ENCODE data around the gene WT1. TPM values are rescaled to one million over a fixed set of nuclear protein-coding genes. Genes with fewer than 3 reads are reported as not detected.

Gene WT1
- total and polyA plus RNA-seq, 4 experiments from 2014 or later: not detected

DNA sequence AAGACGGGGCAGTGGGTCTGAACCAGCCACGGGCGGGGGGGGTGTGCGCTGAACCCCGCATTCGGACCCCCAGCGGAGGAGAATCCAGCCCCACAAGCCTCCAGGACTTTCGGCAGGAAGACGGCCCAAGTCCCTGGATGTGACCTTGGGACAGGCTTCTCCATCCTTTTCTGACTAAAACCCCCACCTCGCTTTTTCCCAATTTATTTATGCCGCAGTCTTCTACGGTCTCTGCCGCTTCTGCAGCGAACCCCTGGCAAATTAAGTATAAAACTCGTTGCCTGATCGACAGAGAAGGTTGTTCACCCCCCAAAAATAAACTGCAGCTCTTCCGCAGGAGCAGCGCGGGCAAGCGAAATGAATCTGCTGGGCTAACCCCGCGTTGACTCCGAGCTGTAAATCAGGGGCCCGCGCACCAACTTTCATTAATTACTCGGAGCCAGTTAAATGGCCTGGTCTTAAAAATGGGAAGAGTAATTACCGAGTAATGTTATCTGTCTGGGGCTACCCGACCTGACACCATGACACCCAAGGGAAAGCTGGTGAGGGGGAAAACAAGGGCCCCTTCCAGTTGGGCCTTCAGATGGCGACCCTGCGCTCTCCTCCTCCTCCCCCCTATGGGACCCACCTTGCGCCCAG, 6.6 kb downstream of the WT1 start:
- no peak overlapping the region for H3K4me3 ChIP-seq (ENCODE audit: low read length in 2 of 2)
- H3K4me3 Mint-ChIP-seq: peak overlapping the region in 1 of 8 donors; percentile 43
- peaks cover 68 to 70% of the 10 kb centered on the region in 2 donors for H3K27me3 Mint-ChIP-seq
- no peak overlapping the region for H3K27ac ChIP-seq (ENCODE audit: low read depth, low read length)
- ChIA-PET POLR2A (ENCODE audit: partially characterized antibody) (no interaction called here), CTCF (ENCODE audit: partially characterized antibody) (no interaction called here)
- intact Hi-C loops (cut with micrococcal nuclease): no loop called here
- no peak overlapping the region for H3K27ac Mint-ChIP-seq
- H3K9me3 Mint-ChIP-seq: peaks cover 0 to 7% (median 0%) of the 10 kb centered on the region in 8 donors
- peaks cover 4 to 43% (median 32%) of the 10 kb centered on the region in 4 donors for H3K4me1 Mint-ChIP-seq
- H3K36me3 ChIP-seq (ENCODE audit: insufficient read depth, low read length): no peaks in the 10 kb centered on the region
- no peak for DNase-seq
- H3K4me1 ChIP-seq (ENCODE audit: insufficient read depth, low read length): peaks cover 24% of the 10 kb centered on the region
- H3K9me3 ChIP-seq (ENCODE audit: control insufficient read depth in 1 of 2, low read length in 2 of 2): no peaks in the 10 kb centered on the region
- H3K27me3 ChIP-seq (ENCODE audit: insufficient read depth, low read length): peaks cover 37% of the 10 kb centered on the region
- peaks cover 0 to 3% of the 10 kb centered on the region in 2 donors for H3K36me3 Mint-ChIP-seq

DNA sequence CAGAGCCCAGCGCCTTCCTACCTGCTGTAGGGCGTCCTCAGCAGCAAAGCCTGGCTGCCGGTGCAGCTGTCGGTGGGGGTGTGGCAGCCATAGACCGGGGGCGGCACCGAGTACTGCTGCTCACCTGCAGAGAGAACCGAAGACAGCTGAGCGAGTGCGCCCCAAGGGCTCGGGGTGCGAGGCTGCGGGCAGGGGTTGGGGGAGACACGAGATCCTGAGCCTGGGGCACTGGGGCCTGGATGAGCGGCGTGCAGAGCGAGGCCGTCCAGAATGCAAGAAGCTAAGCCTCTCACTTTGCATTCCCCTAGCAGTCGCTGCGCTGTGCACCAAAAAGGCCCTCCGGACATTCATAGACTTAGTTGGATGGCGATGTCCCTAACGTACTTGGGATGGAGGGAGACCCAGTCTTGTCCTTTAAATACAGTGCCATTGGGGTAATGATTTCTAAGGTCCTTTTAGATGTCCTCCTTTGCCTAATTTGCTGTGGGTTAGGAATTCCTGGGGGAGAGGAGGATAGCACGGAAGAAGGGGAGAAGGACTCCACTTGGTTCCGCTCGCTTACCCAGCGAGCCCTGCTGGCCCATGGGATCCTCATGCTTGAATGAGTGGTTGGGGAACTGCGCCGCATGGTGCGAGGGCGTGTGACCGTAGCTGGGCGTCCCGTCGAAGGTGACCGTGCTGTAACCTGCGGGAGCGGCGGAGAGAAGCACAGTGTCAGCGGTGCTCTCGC, 7.2 kb downstream of the WT1 start:
- intact Hi-C loops (cut with micrococcal nuclease): no loop called here
- Histone ChIP-seq H3K27me3 (ENCODE audit: insufficient read depth, low read length) (peaks cover 30% of the 10 kb centered on the region), H3K36me3 (ENCODE audit: insufficient read depth, low read length) (no peaks in the 10 kb centered on the region), H3K4me1 (ENCODE audit: insufficient read depth, low read length) (peaks cover 17% of the 10 kb centered on the region), H3K27ac (ENCODE audit: low read depth, low read length) (no peak overlapping the region), H3K4me3 (ENCODE audit: low read length in 2 of 2) (no peak overlapping the region), H3K9me3 (ENCODE audit: control insufficient read depth in 1 of 2, low read length in 2 of 2) (no peaks in the 10 kb centered on the region)
- Mint-ChIP-seq H3K4me3 (peak overlapping the region in 4 of 8 donors; percentile 0 to 65 (median 52)), H3K27me3 (peaks cover 61 to 63% of the 10 kb centered on the region in 2 donors), H3K9me3 (peaks cover 0 to 7% (median 0%) of the 10 kb centered on the region in 8 donors), H3K36me3 (peaks cover 0 to 3% of the 10 kb centered on the region in 2 donors), H3K27ac (no peak overlapping the region), H3K4me1 (peaks cover 2 to 36% (median 25%) of the 10 kb centered on the region in 4 donors)
- ChIA-PET CTCF (ENCODE audit: partially characterized antibody) (no interaction called here), POLR2A (ENCODE audit: partially characterized antibody) (interaction anchor here (1.3 kb wide), 1 partner anchor 11 kb away, joined by 3 read pairs; no protein-coding TSS in a partner anchor)
- no peak for DNase-seq

DNA sequence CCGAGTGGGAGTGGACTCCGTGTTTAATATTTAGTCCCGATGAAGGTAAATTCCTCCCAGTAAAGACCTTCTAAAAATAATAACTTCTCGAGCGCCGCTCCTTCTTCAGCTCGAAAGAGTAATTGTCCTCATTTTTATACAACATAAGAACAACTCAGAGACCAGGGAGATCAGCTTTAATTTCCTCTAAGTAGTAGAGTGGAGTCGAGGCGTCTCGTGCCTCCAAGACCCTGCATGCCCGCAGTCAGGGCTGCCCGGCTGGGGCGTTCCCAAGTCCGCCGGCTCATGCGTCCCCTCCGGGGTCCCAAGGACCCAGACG, 7.8 kb downstream of the WT1 start:
- DNase-seq: no peak
- Mint-ChIP-seq H3K27me3 (peaks cover 58 to 61% of the 10 kb centered on the region in 2 donors), H3K36me3 (peaks cover 0 to 3% of the 10 kb centered on the region in 2 donors), H3K27ac (no peak overlapping the region), H3K4me1 (peaks cover 2 to 36% (median 23%) of the 10 kb centered on the region in 4 donors), H3K4me3 (peak overlapping the region in 5 of 8 donors; percentile 0 to 65 (median 43)), H3K9me3 (peaks cover 0 to 7% (median 0%) of the 10 kb centered on the region in 8 donors)
- Histone ChIP-seq H3K4me1 (ENCODE audit: insufficient read depth, low read length) (peaks cover 13% of the 10 kb centered on the region), H3K36me3 (ENCODE audit: insufficient read depth, low read length) (no peaks in the 10 kb centered on the region), H3K4me3 (ENCODE audit: low read length in 2 of 2) (no peak overlapping the region), H3K9me3 (ENCODE audit: control insufficient read depth in 1 of 2, low read length in 2 of 2) (no peaks in the 10 kb centered on the region), H3K27me3 (ENCODE audit: insufficient read depth, low read length) (peaks cover 25% of the 10 kb centered on the region), H3K27ac (ENCODE audit: low read depth, low read length) (no peak overlapping the region)
- ChIA-PET CTCF (ENCODE audit: partially characterized antibody) (no interaction called here), POLR2A (ENCODE audit: partially characterized antibody) (interaction anchor here (1.3 kb wide), 1 partner anchor 12 kb away, joined by 3 read pairs; no protein-coding TSS in a partner anchor)
- intact Hi-C loops (cut with micrococcal nuclease): no loop called here

DNA sequence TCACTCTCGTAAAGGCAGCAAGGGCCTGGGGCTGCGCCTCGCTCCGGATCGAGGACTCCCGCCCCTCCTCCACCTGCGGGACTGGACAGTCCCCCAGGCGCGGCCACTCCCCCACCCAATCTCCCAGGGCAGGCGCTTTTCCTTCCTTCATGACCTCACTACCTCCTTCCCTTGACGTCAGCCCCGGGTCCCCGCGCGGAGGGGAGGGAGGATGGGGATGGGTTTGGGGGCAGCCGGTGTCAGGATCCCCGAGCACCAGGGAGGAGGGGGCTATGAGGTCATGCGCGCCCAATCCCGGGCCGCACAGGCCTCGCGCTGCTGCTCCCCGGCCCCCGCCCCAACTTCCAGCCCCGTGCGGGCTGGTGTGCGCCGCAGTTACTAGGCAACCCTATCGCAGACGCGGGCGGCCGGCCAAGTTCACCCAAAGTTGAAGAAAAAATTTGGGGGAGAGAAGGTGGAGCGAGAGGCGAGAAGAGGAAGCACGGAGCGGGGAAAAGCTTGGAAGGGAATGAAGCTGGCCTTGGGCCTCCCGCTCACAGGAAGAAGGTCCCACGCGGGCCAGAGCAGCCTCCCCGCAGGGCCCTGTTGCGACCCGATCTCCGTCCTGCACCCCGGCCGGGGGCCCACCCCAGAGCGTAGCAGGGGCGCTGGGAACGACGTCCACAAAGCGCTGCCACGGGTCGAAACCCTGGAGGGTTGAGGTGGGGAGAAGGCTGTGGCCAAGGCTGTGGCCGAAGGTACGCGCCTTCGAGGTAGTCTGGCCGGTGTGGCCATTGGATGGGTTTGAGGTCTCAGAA, 8.3 kb downstream of the WT1 start:
- Mint-ChIP-seq H3K36me3 (peaks cover 0 to 3% of the 10 kb centered on the region in 2 donors), H3K4me3 (peak overlapping the region in 6 of 8 donors; percentile 0 to 73 (median 57)), H3K9me3 (peaks cover 0 to 7% (median 0%) of the 10 kb centered on the region in 8 donors), H3K27me3 (peaks cover 56 to 57% of the 10 kb centered on the region in 2 donors), H3K4me1 (peaks cover 2 to 39% (median 26%) of the 10 kb centered on the region in 4 donors), H3K27ac (peak overlapping the region in 1 of 7 donors; percentile 29)
- Histone ChIP-seq H3K4me1 (ENCODE audit: insufficient read depth, low read length) (peaks cover 19% of the 10 kb centered on the region), H3K36me3 (ENCODE audit: insufficient read depth, low read length) (no peaks in the 10 kb centered on the region), H3K27ac (ENCODE audit: low read depth, low read length) (no peak overlapping the region), H3K27me3 (ENCODE audit: insufficient read depth, low read length) (peaks cover 19% of the 10 kb centered on the region), H3K9me3 (ENCODE audit: control insufficient read depth in 1 of 2, low read length in 2 of 2) (no peaks in the 10 kb centered on the region), H3K4me3 (ENCODE audit: low read length in 2 of 2) (no peak overlapping the region)
- POLR2A ChIA-PET (ENCODE audit: partially characterized antibody): interaction anchor here (1.3 kb wide), 1 partner anchor 12 kb away, joined by 3 read pairs; no protein-coding TSS in a partner anchor
- intact Hi-C loops (cut with micrococcal nuclease): no loop called here
- CTCF ChIA-PET (ENCODE audit: partially characterized antibody): no interaction called here
- peak in 4 of 5 donors; percentile 14 to 66 (median 34) for DNase-seq

DNA sequence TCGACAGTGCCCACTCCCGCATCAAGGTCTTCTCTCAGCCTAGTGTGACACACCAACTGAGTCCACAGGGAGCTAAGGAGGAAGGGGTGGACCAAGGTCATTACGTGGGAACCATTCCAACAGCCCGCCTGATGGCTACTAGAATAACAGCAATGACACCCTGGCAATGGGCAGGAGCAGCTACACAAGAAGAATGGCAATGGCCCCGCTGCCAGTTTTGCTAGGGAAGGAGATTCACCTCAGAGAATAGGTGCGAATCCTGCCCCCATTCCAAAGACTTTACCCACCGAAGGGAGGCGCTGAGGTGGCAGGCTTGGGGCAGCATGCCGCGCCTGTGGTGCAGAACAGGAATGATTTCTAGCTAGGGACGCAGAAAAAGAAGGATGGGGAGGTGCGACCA, 9.1 kb downstream of the WT1 start:
- Mint-ChIP-seq H3K27me3 (peaks cover 51 to 54% of the 10 kb centered on the region in 2 donors), H3K9me3 (peaks cover 0 to 3% (median 0%) of the 10 kb centered on the region in 8 donors), H3K36me3 (peaks cover 0 to 3% of the 10 kb centered on the region in 2 donors), H3K27ac (no peak overlapping the region), H3K4me1 (peaks cover 8 to 47% (median 33%) of the 10 kb centered on the region in 4 donors), H3K4me3 (peak overlapping the region in 6 of 8 donors; percentile 13 to 73 (median 64))
- Histone ChIP-seq H3K27ac (ENCODE audit: low read depth, low read length) (no peak overlapping the region), H3K27me3 (ENCODE audit: insufficient read depth, low read length) (peaks cover 19% of the 10 kb centered on the region), H3K9me3 (ENCODE audit: control insufficient read depth in 1 of 2, low read length in 2 of 2) (no peaks in the 10 kb centered on the region), H3K4me3 (ENCODE audit: low read length in 2 of 2) (no peak overlapping the region), H3K36me3 (ENCODE audit: insufficient read depth, low read length) (no peaks in the 10 kb centered on the region), H3K4me1 (ENCODE audit: insufficient read depth, low read length) (peaks cover 27% of the 10 kb centered on the region)
- CTCF ChIA-PET (ENCODE audit: partially characterized antibody): no interaction called here
- no peak for DNase-seq
- intact Hi-C loops (cut with micrococcal nuclease): no loop called here
- POLR2A ChIA-PET (ENCODE audit: partially characterized antibody): no interaction called here

DNA sequence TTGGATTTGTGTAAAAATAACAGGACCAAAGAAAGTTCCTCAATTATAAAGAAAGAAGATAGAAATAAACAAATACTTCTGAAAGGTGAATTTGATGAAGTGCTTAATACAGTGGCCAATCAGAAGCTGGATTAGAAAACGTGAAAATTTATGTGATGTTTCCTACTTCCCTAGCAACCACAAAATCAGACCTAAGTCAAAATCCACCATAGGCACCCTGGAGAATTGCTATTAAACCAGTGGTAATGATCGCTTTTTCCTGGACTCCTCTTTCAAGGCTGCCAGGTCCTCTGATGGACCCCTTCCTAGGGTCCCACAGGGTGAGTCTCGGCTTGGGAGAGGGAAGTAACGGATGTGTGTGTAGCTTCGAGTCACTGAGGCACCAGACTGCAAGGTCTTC, 9.6 kb downstream of the WT1 start:
- peaks cover 13 to 51% (median 38%) of the 10 kb centered on the region in 4 donors for H3K4me1 Mint-ChIP-seq
- H3K36me3 Mint-ChIP-seq: peaks cover 0 to 3% of the 10 kb centered on the region in 2 donors
- Histone ChIP-seq H3K36me3 (ENCODE audit: insufficient read depth, low read length) (no peaks in the 10 kb centered on the region), H3K27me3 (ENCODE audit: insufficient read depth, low read length) (peaks cover 15% of the 10 kb centered on the region), H3K4me3 (ENCODE audit: low read length in 2 of 2) (no peak overlapping the region), H3K4me1 (ENCODE audit: insufficient read depth, low read length) (peaks cover 32% of the 10 kb centered on the region), H3K9me3 (ENCODE audit: control insufficient read depth in 1 of 2, low read length in 2 of 2) (no peaks in the 10 kb centered on the region), H3K27ac (ENCODE audit: low read depth, low read length) (no peak overlapping the region)
- no peak for DNase-seq
- peaks cover 0 to 3% (median 0%) of the 10 kb centered on the region in 8 donors for H3K9me3 Mint-ChIP-seq
- H3K27me3 Mint-ChIP-seq: peaks cover 50 to 51% of the 10 kb centered on the region in 2 donors
- intact Hi-C loops (cut with micrococcal nuclease): no loop called here
- ChIA-PET CTCF (ENCODE audit: partially characterized antibody) (no interaction called here), POLR2A (ENCODE audit: partially characterized antibody) (no interaction called here)
- peak overlapping the region in 3 of 8 donors; percentile 61 to 73 (median 70) for H3K4me3 Mint-ChIP-seq
- H3K27ac Mint-ChIP-seq: no peak overlapping the region

DNA sequence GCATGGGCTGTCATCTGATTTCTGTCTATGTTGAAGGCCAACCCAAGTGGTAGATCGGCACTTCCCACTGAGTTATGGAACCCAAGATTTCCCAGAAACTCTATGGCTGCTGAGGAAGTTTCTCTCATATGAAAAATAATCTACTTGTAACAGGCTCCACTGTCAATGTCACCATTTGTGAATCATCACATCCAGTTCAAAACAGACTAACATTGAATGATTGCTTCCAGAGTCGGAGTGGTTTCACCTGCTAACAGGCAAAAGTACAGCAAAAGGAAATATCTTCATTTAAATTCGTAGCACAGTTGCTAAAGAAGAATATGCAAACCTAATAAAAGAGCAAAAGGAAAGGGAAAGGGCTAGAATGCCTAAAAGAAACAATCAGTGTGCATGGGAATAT, 12.8 kb downstream of the WT1 start:
- Histone ChIP-seq H3K36me3 (ENCODE audit: insufficient read depth, low read length) (no peaks in the 10 kb centered on the region), H3K27me3 (ENCODE audit: insufficient read depth, low read length) (peaks cover 8% of the 10 kb centered on the region), H3K4me3 (ENCODE audit: low read length in 2 of 2) (no peak overlapping the region), H3K4me1 (ENCODE audit: insufficient read depth, low read length) (peaks cover 38% of the 10 kb centered on the region), H3K27ac (ENCODE audit: low read depth, low read length) (no peak overlapping the region), H3K9me3 (ENCODE audit: control insufficient read depth in 1 of 2, low read length in 2 of 2) (no peaks in the 10 kb centered on the region)
- no peak for DNase-seq
- Mint-ChIP-seq H3K36me3 (no peaks in the 10 kb centered on the region), H3K27me3 (peaks cover 24 to 26% of the 10 kb centered on the region in 2 donors), H3K4me3 (no peak overlapping the region), H3K9me3 (peaks cover 0 to 2% (median 0%) of the 10 kb centered on the region in 8 donors), H3K27ac (peak overlapping the region in 1 of 7 donors; percentile 29), H3K4me1 (peaks cover 16 to 46% (median 30%) of the 10 kb centered on the region in 4 donors)
- ChIA-PET POLR2A (ENCODE audit: partially characterized antibody) (no interaction called here), CTCF (ENCODE audit: partially characterized antibody) (no interaction called here)
- intact Hi-C loops (cut with micrococcal nuclease): no loop called here
